GM23248 (cell line): ENCODE results near the gene PTGR3. TPM values are rescaled to one million over a fixed set of nuclear protein-coding genes. Genes with fewer than 3 reads are reported as not detected.

Experiments used
- DNase-seq: peaks from one replicate; pipeline ENCODE4 v3.0.0-alpha.2; 2015
- H2AFZ ChIP-seq: fragments of 200-600 bp; sonication (generic); 2 replicates; pipeline ENCODE4 v1.6.1; 2016; ENCODE audit warnings: antibody characterized with exemption
- H3F3A ChIP-seq: fragments of 200-600 bp; sonication (generic); 2 replicates; pipeline ENCODE4 v1.6.1; 2016; ENCODE audit warnings: mild to moderate bottlenecking, antibody characterized with exemption, mixed run types; ENCODE audit not compliant: insufficient read depth
- H3K27ac ChIP-seq: fragments of 200-600 bp; sonication (generic); 2 replicates; pipeline ENCODE4 v1.5.1; 2016; ENCODE audit warnings: mild to moderate bottlenecking
- H3K27me3 ChIP-seq: fragments of 200-600 bp; sonication (generic); replicated peaks from 2 replicates; pipeline ENCODE4 v1.6.1; 2016; ENCODE audit warnings: mild to moderate bottlenecking; ENCODE audit not compliant: insufficient read depth
- H3K36me3 ChIP-seq: fragments of 200-600 bp; sonication (generic); 2 replicates; pipeline ENCODE4 v1.6.1; 2016; ENCODE audit warnings: low read depth, mild to moderate bottlenecking
- H3K4me1 ChIP-seq: fragments of 200-600 bp; sonication (generic); 2 replicates; pipeline ENCODE4 v1.6.1; 2016; ENCODE audit warnings: mild to moderate bottlenecking; ENCODE audit not compliant: insufficient read depth
- H3K4me2 ChIP-seq: fragments of 200-600 bp; sonication (generic); one replicate; pipeline ENCODE4 v1.6.1; 2016; ENCODE audit warnings: mild to moderate bottlenecking; ENCODE audit not compliant: unreplicated experiment
- H3K4me3 ChIP-seq: fragments of 200-600 bp; sonication (generic); 2 replicates; pipeline ENCODE4 v1.5.1; 2016; ENCODE audit warnings: mild to moderate bottlenecking
- H3K79me2 ChIP-seq: fragments of 200-600 bp; sonication (generic); 2 replicates; pipeline ENCODE4 v1.6.1; 2016; ENCODE audit warnings: mild to moderate bottlenecking; ENCODE audit not compliant: insufficient read depth
- H3K9ac ChIP-seq: fragments of 200-600 bp; sonication (generic); 2 replicates; pipeline ENCODE4 v1.6.1; 2016; ENCODE audit warnings: mild to moderate bottlenecking
- H3K9me2 ChIP-seq: fragments of 200-600 bp; sonication (generic); 2 replicates; pipeline ENCODE4 v1.6.1; 2016; ENCODE audit warnings: mixed run types, mild to moderate bottlenecking, moderate library complexity; ENCODE audit not compliant: insufficient read depth
- H3K9me3 ChIP-seq: fragments of 200-600 bp; sonication (generic); one replicate; pipeline ENCODE4 v1.6.1; 2017; ENCODE audit warnings: low read depth
- H4K20me1 ChIP-seq: fragments of 200-600 bp; sonication (generic); 2 replicates; pipeline ENCODE4 v1.6.0; 2016; ENCODE audit not compliant: insufficient read depth
- EZH2 ChIP-seq: fragments of 200-600 bp; sonication (generic); IDR thresholded peaks from 2 replicates; pipeline ENCODE4 v1.6.1; 2018; ENCODE audit warnings: antibody characterized with exemption, mild to moderate bottlenecking; ENCODE audit not compliant: insufficient read depth, poor library complexity, severe bottlenecking
- EZH2phosphoT487 ChIP-seq: fragments of 200-600 bp; sonication (generic); IDR thresholded peaks from 2 replicates; pipeline ENCODE4 v1.6.1; 2018; ENCODE audit warnings: antibody characterized with exemption, moderate library complexity, mild to moderate bottlenecking, low read depth; ENCODE audit not compliant: insufficient read depth
- WGBS, 2 experiments: methylation state at CpG; one replicate each; pipeline ENCODE4 v1.1.6; 2015 to 2017; ENCODE audit warnings: low lambda C conversion rate in 2 of 2, low coverage in 1 of 2; ENCODE audit errors: missing lambda C conversion rate in 2 of 2; 5-methylcytosine and 5-hydroxymethylcytosine counted together
- in situ Hi-C: fragments of 300-500 bp; cut with MboI; formaldehyde crosslinking; loops from 2 replicates; pipeline ENCODE4 v1.15.0; 2020
- polyA plus RNA-seq: library from polyadenylated mRNA; unstranded; fragments of >200 nt; fragmentation: Nextera tagmentation; extraction: Ambion mirVana; gene quantifications from 2 replicates; pipeline ENCODE4 v1.2.1, GENCODE V29; 2016
- total RNA-seq: library from RNA; depleted of rRNA; stranded (reverse); fragments of >200 nt; shearing (Covaris generic); gene quantifications from 2 replicates; pipeline ENCODE4 v1.2.3, GENCODE V29; 2014

Gene PTGR3
- total and polyA plus RNA-seq, 2 experiments from 2014 or later, result 10.2 to 21.3 TPM

DNA sequence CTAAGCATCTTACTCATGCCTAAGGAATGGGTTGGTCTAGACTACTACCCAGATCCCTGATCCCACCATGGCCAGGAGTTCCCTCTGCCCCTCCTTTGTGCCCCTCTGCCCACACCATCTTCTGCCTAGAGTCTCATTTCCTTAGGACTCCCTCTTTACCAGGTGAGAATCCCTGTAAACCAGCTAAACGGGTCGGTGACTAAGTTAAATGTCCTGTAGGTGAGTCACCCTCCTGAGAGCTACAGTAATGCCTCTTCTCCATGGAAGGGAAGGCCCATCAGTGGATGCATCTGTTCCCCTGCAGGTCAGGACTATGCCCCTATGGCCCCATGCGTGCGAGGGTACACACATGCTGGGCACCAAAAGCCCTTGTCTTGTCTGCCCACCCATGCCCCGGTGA is 25.4 kb downstream of the PTGR3 start:
- Histone ChIP-seq H3K9me2 (no peaks in the 10 kb centered on the region), H4K20me1 (no peaks in the 10 kb centered on the region), H3K4me3 (no peak overlapping the region), H3K27ac (no peak overlapping the region), H3K4me2 (no peak overlapping the region), H3K36me3 (no peaks in the 10 kb centered on the region), H3K9me3 (no peaks in the 10 kb centered on the region), H3K9ac (no peak overlapping the region), H3F3A (no peaks in the 10 kb centered on the region), H3K27me3 (no peaks in the 10 kb centered on the region), H3K79me2 (no peaks in the 10 kb centered on the region), H2AFZ (no peak overlapping the region), H3K4me1 (no peaks in the 10 kb centered on the region)
- in situ Hi-C loops, result no loop called here
- no peak for TF ChIP-seq EZH2
- TF ChIP-seq EZH2phosphoT487, result no peak
- peak; percentile 34 for DNase-seq
- WGBS, 2 experiments, result 61 to 67% methylated on average over 5 of the region's 5 CpGs

- Histone ChIP-seq H3K27ac (no peak overlapping the region), H3K79me2 (no peaks in the 10 kb centered on the region)
- 81 to 82% methylated on average over 13 of the region's 13 CpGs for WGBS, 2 experiments
These were observed 28.9 kb downstream of the PTGR3 start for GRCh38 chr18:75179819-75180600.

GRCh38 chr18:75178376-75178775 is 30.6 kb downstream of the PTGR3 start:
- Histone ChIP-seq H3K9ac (no peak overlapping the region), H3K36me3 (no peaks in the 10 kb centered on the region), H3K79me2 (no peaks in the 10 kb centered on the region), H3K4me2 (no peak overlapping the region), H3K4me1 (no peaks in the 10 kb centered on the region), H4K20me1 (no peaks in the 10 kb centered on the region), H3F3A (no peaks in the 10 kb centered on the region), H3K4me3 (no peak overlapping the region), H3K9me2 (no peaks in the 10 kb centered on the region), H3K27me3 (no peaks in the 10 kb centered on the region), H2AFZ (no peak overlapping the region), H3K9me3 (no peaks in the 10 kb centered on the region), H3K27ac (no peak overlapping the region)
- TF ChIP-seq EZH2phosphoT487, result no peak
- no peak for TF ChIP-seq EZH2
- no peak for DNase-seq
- in situ Hi-C loops, result no loop called here
- WGBS, 2 experiments, result 84 to 86% methylated on average over 11 of the region's 11 CpGs

More at GRCh38 chr18:75179819-75180600, 28.9 kb downstream of the PTGR3 start:
- no peaks in the 10 kb centered on the region for H3K9me2 ChIP-seq
- no peaks in the 10 kb centered on the region for H3K9me3 ChIP-seq
- no peak overlapping the region for H2AFZ ChIP-seq
- H3K27me3 ChIP-seq, result no peaks in the 10 kb centered on the region
- no peak overlapping the region for H3K9ac ChIP-seq
- no peaks in the 10 kb centered on the region for H3F3A ChIP-seq
- no peaks in the 10 kb centered on the region for H4K20me1 ChIP-seq
- no peak overlapping the region for H3K4me3 ChIP-seq
- no peak for DNase-seq
- no peak overlapping the region for H3K4me2 ChIP-seq
- no peaks in the 10 kb centered on the region for H3K36me3 ChIP-seq
- in situ Hi-C loops, result no loop called here
- H3K4me1 ChIP-seq, result no peaks in the 10 kb centered on the region
- no peak for TF ChIP-seq EZH2phosphoT487
- TF ChIP-seq EZH2, result no peak

DNA sequence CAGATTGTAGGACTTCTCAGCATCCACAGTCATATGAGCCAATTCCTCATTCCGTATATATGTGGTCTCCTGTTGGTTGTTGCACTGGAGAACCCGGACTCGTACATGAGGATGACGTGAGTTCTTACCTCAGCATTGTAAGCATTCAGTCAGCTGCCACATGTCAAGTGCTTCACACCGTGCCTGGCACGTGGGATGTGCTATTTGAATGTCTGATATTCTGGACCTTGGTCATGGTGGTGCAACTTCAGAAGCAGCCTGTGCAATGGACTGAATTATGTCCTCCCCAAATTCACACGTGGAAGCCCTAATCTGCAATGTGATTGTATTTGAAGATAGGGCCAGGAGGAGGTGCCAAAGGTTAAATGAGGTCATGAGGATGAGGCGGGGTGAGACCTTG is 32.1 kb downstream of the PTGR3 start:
- no peaks in the 10 kb centered on the region for H3K79me2 ChIP-seq
- no peak overlapping the region for H3K4me2 ChIP-seq
- no peaks in the 10 kb centered on the region for H4K20me1 ChIP-seq
- no peak for TF ChIP-seq EZH2
- no peak for TF ChIP-seq EZH2phosphoT487
- H3K9me3 ChIP-seq, result no peaks in the 10 kb centered on the region
- H3K36me3 ChIP-seq, result no peaks in the 10 kb centered on the region
- H3K9me2 ChIP-seq, result no peaks in the 10 kb centered on the region
- no peaks in the 10 kb centered on the region for H3F3A ChIP-seq
- no peak overlapping the region for H3K9ac ChIP-seq
- no peak overlapping the region for H3K4me3 ChIP-seq
- H2AFZ ChIP-seq, result no peak overlapping the region
- in situ Hi-C loops, result no loop called here
- H3K27ac ChIP-seq, result no peak overlapping the region
- WGBS, 2 experiments, result 71 to 76% methylated on average over 8 of the region's 8 CpGs
- no peak for DNase-seq
- H3K4me1 ChIP-seq, result no peaks in the 10 kb centered on the region
- H3K27me3 ChIP-seq, result no peaks in the 10 kb centered on the region
